K562 (cell line): ENCODE measurements around the gene RSRP1. TPM values are rescaled to one million over a fixed set of nuclear protein-coding genes. Genes with fewer than 3 reads are reported as not detected.

ENCODE experiments used
- ARID2 ChIP-seq: fragments of 450-650 bp; IDR thresholded peaks from 2 replicates; pipeline ENCODE4 v1.6.1; 2017; ENCODE audit warnings: antibody characterized with exemption, mild to moderate bottlenecking
- ATF2 ChIP-seq: sonication (generic); formaldehyde crosslinking; IDR thresholded peaks from 2 replicates; pipeline ENCODE4 v1.8.1; 2022; ENCODE audit warnings: missing genetic modification reagents
- BRD9 ChIP-seq: fragments of 450-650 bp; IDR thresholded peaks from 2 replicates; pipeline ENCODE4 v1.6.1; 2018; ENCODE audit warnings: low read depth; ENCODE audit not compliant: partially characterized antibody
- CBFA2T2 ChIP-seq: fragments of 450-650 bp; conservative IDR thresholded peaks from 2 replicates; pipeline ENCODE4 v1.6.1; 2017; ENCODE audit warnings: mild to moderate bottlenecking
- FIP1L1 ChIP-seq: fragments of 200-400 bp; formaldehyde crosslinking; IDR thresholded peaks from 2 replicates; pipeline ENCODE4 v1.6.1; 2018; ENCODE audit warnings: mild to moderate bottlenecking, low read depth, low read length; ENCODE audit not compliant: poor library complexity, severe bottlenecking
- GABPB1 ChIP-seq: sonication (generic); formaldehyde crosslinking; IDR thresholded peaks from 2 replicates; pipeline ENCODE4 v1.8.0; 2022; ENCODE audit warnings: mild to moderate bottlenecking, missing genetic modification reagents
- HNRNPUL1 ChIP-seq: fragments of 200-400 bp; formaldehyde crosslinking; IDR thresholded peaks from 2 replicates; pipeline ENCODE4 v1.6.1; 2017; ENCODE audit warnings: low read length
- KAT8 ChIP-seq: fragments of 450-650 bp; IDR thresholded peaks from 2 replicates; pipeline ENCODE4 v1.6.1; 2016; ENCODE audit warnings: low read depth, mild to moderate bottlenecking
- PHTF2 ChIP-seq: fragments of 250-450 bp; sonication (Bioruptor Pico); IDR thresholded peaks from 2 replicates; pipeline ENCODE4 v1.5.0; 2021; ENCODE audit warnings: mild to moderate bottlenecking
- POLR3A ChIP-seq: IDR thresholded peaks from 2 replicates; pipeline ENCODE4 v1.6.1; 2011; ENCODE audit warnings: borderline replicate concordance, mild to moderate bottlenecking, moderate library complexity; ENCODE audit not compliant: insufficient read length, insufficient read depth; ENCODE audit errors: extremely low read depth
- SRSF1 ChIP-seq: fragments of 200-400 bp; formaldehyde crosslinking; IDR thresholded peaks from 2 replicates; pipeline ENCODE4 v1.6.1; 2017; ENCODE audit warnings: mild to moderate bottlenecking, low read depth, low read length, moderate library complexity
- SRSF9 ChIP-seq: fragments of 200-400 bp; formaldehyde crosslinking; IDR thresholded peaks from 2 replicates; pipeline ENCODE4 v1.6.1; 2017; ENCODE audit warnings: low read depth, low read length, borderline replicate concordance
- TAF7 ChIP-seq: fragments of 450-650 bp; IDR thresholded peaks from 2 replicates; pipeline ENCODE4 v1.6.1; 2016; ENCODE audit warnings: missing genetic modification characterization, missing compliant biosample characterization
- TBP ChIP-seq: optimal IDR thresholded peaks from 2 replicates; pipeline ENCODE3; 2011; ENCODE audit warnings: low read depth, low read length, improper control_type of control experiment
- ZBTB1 ChIP-seq: sonication (generic); formaldehyde crosslinking; IDR thresholded peaks from 2 replicates; pipeline ENCODE4 v1.8.1; 2023; ENCODE audit warnings: missing genetic modification reagents, low read depth, mild to moderate bottlenecking, borderline replicate concordance
- ZNF212 ChIP-seq: fragments of 450-650 bp; formaldehyde crosslinking; IDR thresholded peaks from 2 replicates; pipeline ENCODE4 v1.4.0; 2020; ENCODE audit warnings: mild to moderate bottlenecking
- ZNF57 ChIP-seq: fragments of 450-650 bp; formaldehyde crosslinking; IDR thresholded peaks from 2 replicates; pipeline ENCODE4 v1.4.0; 2020; ENCODE audit warnings: mild to moderate bottlenecking, moderate library complexity
- polyA plus RNA-seq, 8 experiments: library from polyadenylated mRNA; depleted of rRNA in 4 of 8; stranded (reverse) in 5 of 8; unstranded in 3 of 8; fragments of >200 nt; fragmentation: Nextera tagmentation in 2 of 8; fragmentation: Illumina TruSeq in 1 of 8; extraction: Ambion mirVana in 2 of 8; extraction: Trizol in 1 of 8; gene quantifications; 2 replicates each; pipeline versions ENCODE4 v1.2.1 to v1.2.3, GENCODE V29; 2011 to 2014; ENCODE audit warnings: inconsistent platforms in 1 of 8, missing spikeins in 1 of 8
- total RNA-seq, 7 experiments: library from RNA; depleted of rRNA in 6 of 7; stranded (reverse); fragments of >200 nt in 6 of 7; fragmentation: Illumina TruSeq in 2 of 7; extraction: Trizol in 2 of 7; gene quantifications; 2 replicates each; pipeline versions ENCODE4 v1.2.1 to v1.2.3, GENCODE V29; 2011 to 2021; ENCODE audit warnings: low replicate concordance in 1 of 7
- TF ChIP-seq, protein P1 (sequence below): sonication (generic); formaldehyde crosslinking; IDR thresholded peaks from 2 replicates; pipeline ENCODE4 v1.8.0; 2022; ENCODE audit warnings: mild to moderate bottlenecking, missing genetic modification reagents
- TF ChIP-seq, protein P2 (sequence below): fragments of 450-650 bp; IDR thresholded peaks from 2 replicates; pipeline ENCODE4 v1.7.0; 2016; ENCODE audit warnings: borderline replicate concordance
- TF ChIP-seq, protein P3 (sequence below): fragments of 250-450 bp; sonication (Bioruptor Pico); IDR thresholded peaks from 2 replicates; pipeline ENCODE4 v1.8.0; 2021; ENCODE audit warnings: moderate library complexity, mild to moderate bottlenecking, inconsistent platforms
- TF ChIP-seq, protein P4 (sequence below): fragments of 450-650 bp; conservative IDR thresholded peaks from 2 replicates; pipeline ENCODE4 v1.6.1; 2016; ENCODE audit warnings: missing genetic modification characterization, low read depth, mild to moderate bottlenecking, control low read depth, missing compliant biosample characterization

RSRP1 gene
- total and polyA plus RNA-seq, 9 of the 15 experiments (the other 6 are each of a cell fraction or from before 2014, with no cell fraction given), result 27.2 to 283 (median 146) TPM

- TF ChIP-seq, protein P1, sequence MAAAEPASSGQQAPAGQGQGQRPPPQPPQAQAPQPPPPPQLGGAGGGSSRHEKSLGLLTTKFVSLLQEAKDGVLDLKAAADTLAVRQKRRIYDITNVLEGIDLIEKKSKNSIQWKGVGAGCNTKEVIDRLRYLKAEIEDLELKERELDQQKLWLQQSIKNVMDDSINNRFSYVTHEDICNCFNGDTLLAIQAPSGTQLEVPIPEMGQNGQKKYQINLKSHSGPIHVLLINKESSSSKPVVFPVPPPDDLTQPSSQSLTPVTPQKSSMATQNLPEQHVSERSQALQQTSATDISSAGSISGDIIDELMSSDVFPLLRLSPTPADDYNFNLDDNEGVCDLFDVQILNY (CRISPR knock-in tag), result no peak
- TF ChIP-seq BRD9 (no peak), ZBTB1 (no peak), CBFA2T2 (no peak), GABPB1 (CRISPR knock-in tag) (peak; percentile 46; the same call in 1 of the 2 replicates), FIP1L1 (no peak), KAT8 (no peak), ZNF212 (CRISPR knock-in tag) (no peak), ZNF57 (CRISPR knock-in tag) (no peak), TAF7 (no peak), SRSF1 (no peak), PHTF2 (CRISPR knock-in tag) (no peak), ATF2 (no peak), POLR3A (no peak), HNRNPUL1 (no peak), SRSF9 (no peak), ARID2 (no peak), TBP (no peak)
- TF ChIP-seq, protein P2, sequence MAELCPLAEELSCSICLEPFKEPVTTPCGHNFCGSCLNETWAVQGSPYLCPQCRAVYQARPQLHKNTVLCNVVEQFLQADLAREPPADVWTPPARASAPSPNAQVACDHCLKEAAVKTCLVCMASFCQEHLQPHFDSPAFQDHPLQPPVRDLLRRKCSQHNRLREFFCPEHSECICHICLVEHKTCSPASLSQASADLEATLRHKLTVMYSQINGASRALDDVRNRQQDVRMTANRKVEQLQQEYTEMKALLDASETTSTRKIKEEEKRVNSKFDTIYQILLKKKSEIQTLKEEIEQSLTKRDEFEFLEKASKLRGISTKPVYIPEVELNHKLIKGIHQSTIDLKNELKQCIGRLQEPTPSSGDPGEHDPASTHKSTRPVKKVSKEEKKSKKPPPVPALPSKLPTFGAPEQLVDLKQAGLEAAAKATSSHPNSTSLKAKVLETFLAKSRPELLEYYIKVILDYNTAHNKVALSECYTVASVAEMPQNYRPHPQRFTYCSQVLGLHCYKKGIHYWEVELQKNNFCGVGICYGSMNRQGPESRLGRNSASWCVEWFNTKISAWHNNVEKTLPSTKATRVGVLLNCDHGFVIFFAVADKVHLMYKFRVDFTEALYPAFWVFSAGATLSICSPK, result no peak
- TF ChIP-seq, protein P3, sequence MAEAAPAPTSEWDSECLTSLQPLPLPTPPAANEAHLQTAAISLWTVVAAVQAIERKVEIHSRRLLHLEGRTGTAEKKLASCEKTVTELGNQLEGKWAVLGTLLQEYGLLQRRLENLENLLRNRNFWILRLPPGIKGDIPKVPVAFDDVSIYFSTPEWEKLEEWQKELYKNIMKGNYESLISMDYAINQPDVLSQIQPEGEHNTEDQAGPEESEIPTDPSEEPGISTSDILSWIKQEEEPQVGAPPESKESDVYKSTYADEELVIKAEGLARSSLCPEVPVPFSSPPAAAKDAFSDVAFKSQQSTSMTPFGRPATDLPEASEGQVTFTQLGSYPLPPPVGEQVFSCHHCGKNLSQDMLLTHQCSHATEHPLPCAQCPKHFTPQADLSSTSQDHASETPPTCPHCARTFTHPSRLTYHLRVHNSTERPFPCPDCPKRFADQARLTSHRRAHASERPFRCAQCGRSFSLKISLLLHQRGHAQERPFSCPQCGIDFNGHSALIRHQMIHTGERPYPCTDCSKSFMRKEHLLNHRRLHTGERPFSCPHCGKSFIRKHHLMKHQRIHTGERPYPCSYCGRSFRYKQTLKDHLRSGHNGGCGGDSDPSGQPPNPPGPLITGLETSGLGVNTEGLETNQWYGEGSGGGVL (CRISPR knock-in tag), result no peak
- TF ChIP-seq, protein P4, sequence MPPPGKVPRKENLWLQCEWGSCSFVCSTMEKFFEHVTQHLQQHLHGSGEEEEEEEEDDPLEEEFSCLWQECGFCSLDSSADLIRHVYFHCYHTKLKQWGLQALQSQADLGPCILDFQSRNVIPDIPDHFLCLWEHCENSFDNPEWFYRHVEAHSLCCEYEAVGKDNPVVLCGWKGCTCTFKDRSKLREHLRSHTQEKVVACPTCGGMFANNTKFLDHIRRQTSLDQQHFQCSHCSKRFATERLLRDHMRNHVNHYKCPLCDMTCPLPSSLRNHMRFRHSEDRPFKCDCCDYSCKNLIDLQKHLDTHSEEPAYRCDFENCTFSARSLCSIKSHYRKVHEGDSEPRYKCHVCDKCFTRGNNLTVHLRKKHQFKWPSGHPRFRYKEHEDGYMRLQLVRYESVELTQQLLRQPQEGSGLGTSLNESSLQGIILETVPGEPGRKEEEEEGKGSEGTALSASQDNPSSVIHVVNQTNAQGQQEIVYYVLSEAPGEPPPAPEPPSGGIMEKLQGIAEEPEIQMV (tag), result no peak
Observed at GRCh38 chr1:25245809-25246599, 1.2 kb downstream of the RSRP1 start (continued).
